GM23248 (cell line): ENCODE data around the gene KRT23. TPM values are rescaled to one million over a fixed set of nuclear protein-coding genes. Genes with fewer than 3 reads are reported as not detected.

Source experiments
- DNase-seq: peaks from one replicate; pipeline ENCODE4 v3.0.0-alpha.2; 2015
- H2AFZ ChIP-seq: fragments of 200-600 bp; sonication (generic); 2 replicates; pipeline ENCODE4 v1.6.1; 2016; ENCODE audit warnings: antibody characterized with exemption
- H3F3A ChIP-seq: fragments of 200-600 bp; sonication (generic); 2 replicates; pipeline ENCODE4 v1.6.1; 2016; ENCODE audit warnings: mild to moderate bottlenecking, antibody characterized with exemption, mixed run types; ENCODE audit not compliant: insufficient read depth
- H3K27ac ChIP-seq: fragments of 200-600 bp; sonication (generic); 2 replicates; pipeline ENCODE4 v1.5.1; 2016; ENCODE audit warnings: mild to moderate bottlenecking
- H3K27me3 ChIP-seq: fragments of 200-600 bp; sonication (generic); replicated peaks from 2 replicates; pipeline ENCODE4 v1.6.1; 2016; ENCODE audit warnings: mild to moderate bottlenecking; ENCODE audit not compliant: insufficient read depth
- H3K36me3 ChIP-seq: fragments of 200-600 bp; sonication (generic); 2 replicates; pipeline ENCODE4 v1.6.1; 2016; ENCODE audit warnings: low read depth, mild to moderate bottlenecking
- H3K4me1 ChIP-seq: fragments of 200-600 bp; sonication (generic); 2 replicates; pipeline ENCODE4 v1.6.1; 2016; ENCODE audit warnings: mild to moderate bottlenecking; ENCODE audit not compliant: insufficient read depth
- H3K4me2 ChIP-seq: fragments of 200-600 bp; sonication (generic); one replicate; pipeline ENCODE4 v1.6.1; 2016; ENCODE audit warnings: mild to moderate bottlenecking; ENCODE audit not compliant: unreplicated experiment
- H3K4me3 ChIP-seq: fragments of 200-600 bp; sonication (generic); 2 replicates; pipeline ENCODE4 v1.5.1; 2016; ENCODE audit warnings: mild to moderate bottlenecking
- H3K79me2 ChIP-seq: fragments of 200-600 bp; sonication (generic); 2 replicates; pipeline ENCODE4 v1.6.1; 2016; ENCODE audit warnings: mild to moderate bottlenecking; ENCODE audit not compliant: insufficient read depth
- H3K9ac ChIP-seq: fragments of 200-600 bp; sonication (generic); 2 replicates; pipeline ENCODE4 v1.6.1; 2016; ENCODE audit warnings: mild to moderate bottlenecking
- H3K9me2 ChIP-seq: fragments of 200-600 bp; sonication (generic); 2 replicates; pipeline ENCODE4 v1.6.1; 2016; ENCODE audit warnings: mixed run types, mild to moderate bottlenecking, moderate library complexity; ENCODE audit not compliant: insufficient read depth
- H3K9me3 ChIP-seq: fragments of 200-600 bp; sonication (generic); one replicate; pipeline ENCODE4 v1.6.1; 2017; ENCODE audit warnings: low read depth
- H4K20me1 ChIP-seq: fragments of 200-600 bp; sonication (generic); 2 replicates; pipeline ENCODE4 v1.6.0; 2016; ENCODE audit not compliant: insufficient read depth
- EZH2 ChIP-seq: fragments of 200-600 bp; sonication (generic); IDR thresholded peaks from 2 replicates; pipeline ENCODE4 v1.6.1; 2018; ENCODE audit warnings: antibody characterized with exemption, mild to moderate bottlenecking; ENCODE audit not compliant: insufficient read depth, poor library complexity, severe bottlenecking
- EZH2phosphoT487 ChIP-seq: fragments of 200-600 bp; sonication (generic); IDR thresholded peaks from 2 replicates; pipeline ENCODE4 v1.6.1; 2018; ENCODE audit warnings: antibody characterized with exemption, moderate library complexity, mild to moderate bottlenecking, low read depth; ENCODE audit not compliant: insufficient read depth
- whole genome bisulfite sequencing, 2 experiments: methylation state at CpG; one replicate each; pipeline ENCODE4 v1.1.6; 2015 to 2017; ENCODE audit warnings: low lambda C conversion rate in 2 of 2, low coverage in 1 of 2; ENCODE audit errors: missing lambda C conversion rate in 2 of 2; 5-methylcytosine and 5-hydroxymethylcytosine counted together
- in situ Hi-C: fragments of 300-500 bp; cut with MboI; formaldehyde crosslinking; loops from 2 replicates; pipeline ENCODE4 v1.15.0; 2020
- polyA plus RNA-seq: library from polyadenylated mRNA; unstranded; fragments of >200 nt; fragmentation: Nextera tagmentation; extraction: Ambion mirVana; gene quantifications from 2 replicates; pipeline ENCODE4 v1.2.1, GENCODE V29; 2016
- total RNA-seq: library from RNA; depleted of rRNA; stranded (reverse); fragments of >200 nt; shearing (Covaris generic); gene quantifications from 2 replicates; pipeline ENCODE4 v1.2.3, GENCODE V29; 2014

KRT23 gene
- total and polyA plus RNA-seq, 2 experiments from 2014 or later = not detected

DNA sequence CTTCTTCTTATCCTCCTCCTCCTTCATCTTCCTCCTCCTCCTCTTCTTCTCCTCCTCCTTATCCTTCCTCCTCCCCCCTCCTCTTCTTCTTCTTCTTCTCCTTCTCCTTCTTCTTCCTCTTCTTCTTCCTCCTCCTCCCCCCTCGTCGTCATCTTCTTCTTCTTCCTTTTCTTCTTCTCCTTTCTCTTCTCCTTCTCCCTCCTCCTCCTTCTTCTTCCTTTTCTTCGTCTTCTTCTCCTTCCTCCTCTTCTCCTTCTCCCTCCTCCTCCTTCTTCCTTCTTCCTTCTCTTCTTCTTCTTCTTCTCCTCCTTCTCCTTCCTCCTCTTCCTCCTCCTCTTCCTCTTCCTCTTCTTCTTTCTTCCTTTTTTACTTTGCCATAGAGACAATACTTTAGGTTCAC is 5.1 kb upstream of the KRT23 start:
- Histone ChIP-seq H4K20me1 (no peaks in the 10 kb centered on the region), H3F3A (peaks cover 5% of the 10 kb centered on the region; the same call in 1 of the 2 replicates), H2AFZ (no peak overlapping the region), H3K4me1 (0 out of 2 replicates have a peak, but pooled peaks cover 9% of the 10 kb centered on the region), H3K36me3 (no peaks in the 10 kb centered on the region; the same call in 1 of the 2 replicates), H3K4me2 (no peak overlapping the region), H3K4me3 (no peak overlapping the region), H3K79me2 (no peaks in the 10 kb centered on the region), H3K9me3 (no peaks in the 10 kb centered on the region), H3K27me3 (no peaks in the 10 kb centered on the region), H3K27ac (no peak overlapping the region), H3K9ac (no peak overlapping the region), H3K9me2 (no peaks in the 10 kb centered on the region)
- TF ChIP-seq EZH2 = no peak
- no peak for TF ChIP-seq EZH2phosphoT487
- DNase-seq = no peak
- 81 to 92% methylated on average over 3 of the region's 3 CpGs for WGBS, 2 experiments
- in situ Hi-C loops = no loop called here

DNA sequence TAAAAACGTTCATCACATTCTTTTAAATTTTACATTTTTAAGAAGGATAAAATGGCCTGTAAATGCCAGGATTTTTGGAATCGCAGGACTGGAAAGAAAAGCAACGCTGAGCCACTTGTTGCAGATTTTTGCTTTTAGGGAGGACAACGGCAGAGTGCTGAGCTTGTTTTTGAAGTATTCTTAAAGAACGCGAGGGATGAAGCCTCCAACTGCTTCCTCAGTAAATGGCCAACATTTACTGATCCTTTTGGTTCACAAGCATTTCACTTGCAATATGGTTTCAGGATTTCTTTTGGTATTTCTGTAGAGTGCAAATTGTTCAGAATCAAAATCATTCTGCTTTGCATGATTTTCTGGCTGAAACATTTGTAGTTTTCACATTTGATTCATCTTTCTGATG is 2.8 kb upstream of the KRT23 start:
- H3F3A ChIP-seq = peaks cover 5% of the 10 kb centered on the region; the same call in 1 of the 2 replicates
- H3K27me3 ChIP-seq = no peaks in the 10 kb centered on the region
- in situ Hi-C loops = no loop called here
- no peak overlapping the region for H3K27ac ChIP-seq
- H3K9me2 ChIP-seq = no peaks in the 10 kb centered on the region
- no peaks in the 10 kb centered on the region for H4K20me1 ChIP-seq
- WGBS, 2 experiments = 90 to 91% methylated on average over 6 of the region's 6 CpGs
- H3K9me3 ChIP-seq = no peaks in the 10 kb centered on the region
- 0 out of 2 replicates have a peak, but pooled peaks cover 9% of the 10 kb centered on the region for H3K4me1 ChIP-seq
- no peak overlapping the region for H3K4me2 ChIP-seq
- no peak overlapping the region for H2AFZ ChIP-seq
- TF ChIP-seq EZH2phosphoT487 (no peak), EZH2 (no peak)
- H3K9ac ChIP-seq = no peak overlapping the region
- DNase-seq = no peak
- no peaks in the 10 kb centered on the region; the same call in 1 of the 2 replicates for H3K36me3 ChIP-seq
- H3K4me3 ChIP-seq = no peak overlapping the region
- no peaks in the 10 kb centered on the region for H3K79me2 ChIP-seq

DNA sequence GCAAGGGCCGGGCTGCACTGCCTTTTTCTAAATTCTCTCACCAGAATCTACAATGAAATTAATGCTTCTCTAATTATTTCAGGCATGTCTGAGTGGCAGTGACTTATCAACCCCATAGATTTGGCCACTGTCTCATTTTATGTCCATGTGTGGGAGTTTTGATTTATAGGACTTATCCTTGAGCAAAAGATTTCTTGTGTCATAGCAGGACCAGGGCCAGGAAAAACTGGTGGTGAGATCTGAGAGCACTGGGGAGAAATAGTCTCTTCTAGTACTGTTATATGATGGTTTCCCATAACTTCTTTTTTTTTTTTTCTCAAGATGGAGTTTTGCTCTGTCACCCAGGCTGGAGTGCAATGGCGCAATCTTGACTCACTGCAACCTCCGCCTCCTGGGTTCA is 1.5 kb upstream of the KRT23 start:
- 0 out of 2 replicates have a peak, but pooled peaks cover 9% of the 10 kb centered on the region for H3K4me1 ChIP-seq
- 85 to 86% methylated on average over 3 of the region's 3 CpGs for WGBS, 2 experiments
- TF ChIP-seq EZH2phosphoT487 = no peak
- no peak for TF ChIP-seq EZH2
- H3K4me3 ChIP-seq = no peak overlapping the region
- peaks cover 5% of the 10 kb centered on the region; the same call in 1 of the 2 replicates for H3F3A ChIP-seq
- H4K20me1 ChIP-seq = no peaks in the 10 kb centered on the region
- no peaks in the 10 kb centered on the region for H3K79me2 ChIP-seq
- H2AFZ ChIP-seq = peak overlapping the region; percentile 48
- no peaks in the 10 kb centered on the region for H3K9me3 ChIP-seq
- peak; percentile 50 for DNase-seq
- no peak overlapping the region for H3K4me2 ChIP-seq
- H3K9ac ChIP-seq = no peak overlapping the region
- H3K9me2 ChIP-seq = no peaks in the 10 kb centered on the region
- no peaks in the 10 kb centered on the region; the same call in 1 of the 2 replicates for H3K36me3 ChIP-seq
- H3K27me3 ChIP-seq = no peaks in the 10 kb centered on the region
- in situ Hi-C loops = no loop called here
- H3K27ac ChIP-seq = no peak overlapping the region

DNA sequence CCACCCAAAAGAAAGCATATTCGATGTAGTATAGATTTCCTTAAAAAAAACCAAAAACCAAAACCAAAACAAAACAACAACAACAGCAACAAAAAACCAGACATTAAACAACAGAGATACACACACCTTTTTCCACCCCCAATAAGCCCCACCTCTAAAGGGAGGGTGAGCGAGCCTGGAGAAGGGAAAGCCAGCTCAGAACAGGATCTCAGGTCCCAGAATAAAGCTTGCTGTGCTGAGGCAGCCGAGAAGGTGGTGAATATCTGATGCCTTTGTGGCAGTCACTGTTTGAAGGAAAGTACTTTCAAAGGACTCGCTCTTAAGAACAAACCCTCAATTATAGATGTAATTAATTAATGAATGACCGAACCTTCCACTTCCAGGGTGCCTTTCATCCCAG is 470 bp downstream of the KRT23 start:
- in situ Hi-C loops = no loop called here
- Histone ChIP-seq H3K9ac (no peak overlapping the region), H3K4me1 (0 out of 2 replicates have a peak, but pooled peaks cover 9% of the 10 kb centered on the region), H3K9me3 (no peaks in the 10 kb centered on the region), H3K4me2 (no peak overlapping the region), H3K27me3 (no peaks in the 10 kb centered on the region), H4K20me1 (no peaks in the 10 kb centered on the region), H3K9me2 (no peaks in the 10 kb centered on the region), H3K79me2 (no peaks in the 10 kb centered on the region), H3K36me3 (no peaks in the 10 kb centered on the region; the same call in 1 of the 2 replicates), H2AFZ (no peak overlapping the region), H3K4me3 (no peak overlapping the region), H3K27ac (no peak overlapping the region), H3F3A (peaks cover 5% of the 10 kb centered on the region; the same call in 1 of the 2 replicates)
- WGBS, 2 experiments = 88% methylated on average over 5 of the region's 5 CpGs
- TF ChIP-seq EZH2phosphoT487 (no peak), EZH2 (no peak)
- no peak for DNase-seq
